K562 (cell line): ENCODE measurements around the gene SOX12. TPM values are rescaled to one million over a fixed set of nuclear protein-coding genes. Genes with fewer than 3 reads are reported as not detected.
A peak's percentile ranks its signal among the peaks of the same experiment; 100 is the strongest.

ENCODE experiments used
- HLTF ChIP-seq: fragments of 450-650 bp; IDR thresholded peaks from 2 replicates; pipeline ENCODE4 v1.6.1; 2016
- KAT2B ChIP-seq: IDR thresholded peaks from one replicate; pipeline ENCODE4 v1.6.1; 2012; ENCODE audit warnings: low read depth, mild to moderate bottlenecking, control low read depth, inconsistent platforms, low read length, moderate library complexity
- MYC ChIP-seq, 2 experiments: fragments of 250-450 bp in 1 of 2; sonication (Bioruptor Pico) in 1 of 2; IDR thresholded peaks; 2 replicates each; pipeline versions ENCODE4 v1.5.1 to v1.6.1; 2012 to 2021; ENCODE audit warnings: low read depth in 2 of 2, borderline replicate concordance in 1 of 2, improper control_type of control experiment in 1 of 2, low read length in 1 of 2, mild to moderate bottlenecking in 1 of 2, moderate library complexity in 1 of 2
- U2AF2 ChIP-seq: fragments of 200-400 bp; formaldehyde crosslinking; optimal IDR thresholded peaks from 2 replicates; pipeline ENCODE3; 2017; ENCODE audit warnings: low read depth, mild to moderate bottlenecking, low read length
- polyA plus RNA-seq, 8 experiments: library from polyadenylated mRNA; depleted of rRNA in 4 of 8; stranded (reverse) in 5 of 8; unstranded in 3 of 8; fragments of >200 nt; fragmentation: Nextera tagmentation in 2 of 8; fragmentation: Illumina TruSeq in 1 of 8; extraction: Ambion mirVana in 2 of 8; extraction: Trizol in 1 of 8; gene quantifications; 2 replicates each; pipeline versions ENCODE4 v1.2.1 to v1.2.3, GENCODE V29; 2011 to 2014; ENCODE audit warnings: inconsistent platforms in 1 of 8, missing spikeins in 1 of 8
- total RNA-seq, 7 experiments: library from RNA; depleted of rRNA in 6 of 7; stranded (reverse); fragments of >200 nt in 6 of 7; fragmentation: Illumina TruSeq in 2 of 7; extraction: Trizol in 2 of 7; gene quantifications; 2 replicates each; pipeline versions ENCODE4 v1.2.1 to v1.2.3, GENCODE V29; 2011 to 2021; ENCODE audit warnings: low replicate concordance in 1 of 7
- TF ChIP-seq, protein P1 (sequence below): fragments of 450-650 bp; IDR thresholded peaks from 2 replicates; pipeline ENCODE4 v1.6.1; 2016; ENCODE audit warnings: mild to moderate bottlenecking, moderate library complexity
- TF ChIP-seq, protein P2 (sequence below): fragments of 250-450 bp; sonication (Bioruptor Pico); IDR thresholded peaks from 2 replicates; pipeline ENCODE4 v1.4.0; 2020; ENCODE audit warnings: mild to moderate bottlenecking, moderate library complexity
- TF ChIP-seq, protein P3 (sequence below): fragments of 250-450 bp; sonication (Bioruptor Pico); IDR thresholded peaks from 2 replicates; pipeline ENCODE4 v1.4.0; 2020; ENCODE audit warnings: mild to moderate bottlenecking, moderate library complexity

SOX12 gene
- total and polyA plus RNA-seq, 9 of the 15 experiments (the other 6 are each of a cell fraction or from before 2014, with no cell fraction given): 0.42 to 26.3 (median 2.6) TPM

DNA sequence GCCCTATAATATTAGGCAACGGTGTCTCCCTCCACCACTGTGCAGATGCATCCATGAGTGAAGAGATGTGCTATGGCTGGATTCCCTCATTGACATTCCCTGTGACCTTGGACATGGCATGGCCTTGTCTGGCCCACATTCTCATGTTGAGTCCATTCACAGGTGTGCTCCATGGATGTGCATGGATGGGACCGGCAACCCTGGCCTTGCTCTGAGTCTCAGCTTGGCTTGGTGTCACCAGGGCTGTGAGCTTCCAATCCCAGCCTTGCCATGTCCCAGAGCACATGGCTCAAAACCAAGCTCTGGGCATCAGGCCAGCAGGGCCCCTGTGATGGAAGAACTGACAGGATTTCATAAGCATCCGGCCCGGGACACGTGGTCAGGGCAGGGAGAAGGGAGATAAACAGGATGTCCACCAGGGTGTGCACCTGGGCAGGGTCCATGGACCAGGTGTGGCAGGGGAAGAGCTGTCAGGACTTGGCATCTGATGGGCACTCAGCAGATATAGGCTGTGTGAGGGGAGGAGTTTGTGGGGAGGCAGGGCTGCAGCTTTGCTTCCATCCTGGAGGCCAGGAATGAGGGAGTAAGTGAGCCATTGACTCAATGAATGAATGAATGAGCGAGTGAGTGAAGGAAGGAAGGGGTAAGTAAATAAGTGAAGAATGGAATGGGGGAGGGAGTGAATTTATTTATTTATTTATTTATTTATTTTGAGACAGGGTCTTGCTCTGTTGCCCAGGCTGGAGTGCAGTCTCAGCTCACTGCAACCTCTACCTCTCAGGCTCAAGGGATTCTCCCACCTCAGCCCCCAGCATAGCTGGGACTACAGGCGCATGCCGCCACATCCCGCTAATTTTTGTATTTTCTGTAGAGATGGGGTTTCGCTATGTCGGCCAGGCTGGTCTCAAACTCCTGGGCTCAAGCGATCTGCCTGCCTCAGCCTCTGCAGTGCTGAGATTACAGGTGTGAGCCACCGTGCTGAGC, 37.2 kb downstream of the SOX12 start (continued):
- TF ChIP-seq, protein P1, sequence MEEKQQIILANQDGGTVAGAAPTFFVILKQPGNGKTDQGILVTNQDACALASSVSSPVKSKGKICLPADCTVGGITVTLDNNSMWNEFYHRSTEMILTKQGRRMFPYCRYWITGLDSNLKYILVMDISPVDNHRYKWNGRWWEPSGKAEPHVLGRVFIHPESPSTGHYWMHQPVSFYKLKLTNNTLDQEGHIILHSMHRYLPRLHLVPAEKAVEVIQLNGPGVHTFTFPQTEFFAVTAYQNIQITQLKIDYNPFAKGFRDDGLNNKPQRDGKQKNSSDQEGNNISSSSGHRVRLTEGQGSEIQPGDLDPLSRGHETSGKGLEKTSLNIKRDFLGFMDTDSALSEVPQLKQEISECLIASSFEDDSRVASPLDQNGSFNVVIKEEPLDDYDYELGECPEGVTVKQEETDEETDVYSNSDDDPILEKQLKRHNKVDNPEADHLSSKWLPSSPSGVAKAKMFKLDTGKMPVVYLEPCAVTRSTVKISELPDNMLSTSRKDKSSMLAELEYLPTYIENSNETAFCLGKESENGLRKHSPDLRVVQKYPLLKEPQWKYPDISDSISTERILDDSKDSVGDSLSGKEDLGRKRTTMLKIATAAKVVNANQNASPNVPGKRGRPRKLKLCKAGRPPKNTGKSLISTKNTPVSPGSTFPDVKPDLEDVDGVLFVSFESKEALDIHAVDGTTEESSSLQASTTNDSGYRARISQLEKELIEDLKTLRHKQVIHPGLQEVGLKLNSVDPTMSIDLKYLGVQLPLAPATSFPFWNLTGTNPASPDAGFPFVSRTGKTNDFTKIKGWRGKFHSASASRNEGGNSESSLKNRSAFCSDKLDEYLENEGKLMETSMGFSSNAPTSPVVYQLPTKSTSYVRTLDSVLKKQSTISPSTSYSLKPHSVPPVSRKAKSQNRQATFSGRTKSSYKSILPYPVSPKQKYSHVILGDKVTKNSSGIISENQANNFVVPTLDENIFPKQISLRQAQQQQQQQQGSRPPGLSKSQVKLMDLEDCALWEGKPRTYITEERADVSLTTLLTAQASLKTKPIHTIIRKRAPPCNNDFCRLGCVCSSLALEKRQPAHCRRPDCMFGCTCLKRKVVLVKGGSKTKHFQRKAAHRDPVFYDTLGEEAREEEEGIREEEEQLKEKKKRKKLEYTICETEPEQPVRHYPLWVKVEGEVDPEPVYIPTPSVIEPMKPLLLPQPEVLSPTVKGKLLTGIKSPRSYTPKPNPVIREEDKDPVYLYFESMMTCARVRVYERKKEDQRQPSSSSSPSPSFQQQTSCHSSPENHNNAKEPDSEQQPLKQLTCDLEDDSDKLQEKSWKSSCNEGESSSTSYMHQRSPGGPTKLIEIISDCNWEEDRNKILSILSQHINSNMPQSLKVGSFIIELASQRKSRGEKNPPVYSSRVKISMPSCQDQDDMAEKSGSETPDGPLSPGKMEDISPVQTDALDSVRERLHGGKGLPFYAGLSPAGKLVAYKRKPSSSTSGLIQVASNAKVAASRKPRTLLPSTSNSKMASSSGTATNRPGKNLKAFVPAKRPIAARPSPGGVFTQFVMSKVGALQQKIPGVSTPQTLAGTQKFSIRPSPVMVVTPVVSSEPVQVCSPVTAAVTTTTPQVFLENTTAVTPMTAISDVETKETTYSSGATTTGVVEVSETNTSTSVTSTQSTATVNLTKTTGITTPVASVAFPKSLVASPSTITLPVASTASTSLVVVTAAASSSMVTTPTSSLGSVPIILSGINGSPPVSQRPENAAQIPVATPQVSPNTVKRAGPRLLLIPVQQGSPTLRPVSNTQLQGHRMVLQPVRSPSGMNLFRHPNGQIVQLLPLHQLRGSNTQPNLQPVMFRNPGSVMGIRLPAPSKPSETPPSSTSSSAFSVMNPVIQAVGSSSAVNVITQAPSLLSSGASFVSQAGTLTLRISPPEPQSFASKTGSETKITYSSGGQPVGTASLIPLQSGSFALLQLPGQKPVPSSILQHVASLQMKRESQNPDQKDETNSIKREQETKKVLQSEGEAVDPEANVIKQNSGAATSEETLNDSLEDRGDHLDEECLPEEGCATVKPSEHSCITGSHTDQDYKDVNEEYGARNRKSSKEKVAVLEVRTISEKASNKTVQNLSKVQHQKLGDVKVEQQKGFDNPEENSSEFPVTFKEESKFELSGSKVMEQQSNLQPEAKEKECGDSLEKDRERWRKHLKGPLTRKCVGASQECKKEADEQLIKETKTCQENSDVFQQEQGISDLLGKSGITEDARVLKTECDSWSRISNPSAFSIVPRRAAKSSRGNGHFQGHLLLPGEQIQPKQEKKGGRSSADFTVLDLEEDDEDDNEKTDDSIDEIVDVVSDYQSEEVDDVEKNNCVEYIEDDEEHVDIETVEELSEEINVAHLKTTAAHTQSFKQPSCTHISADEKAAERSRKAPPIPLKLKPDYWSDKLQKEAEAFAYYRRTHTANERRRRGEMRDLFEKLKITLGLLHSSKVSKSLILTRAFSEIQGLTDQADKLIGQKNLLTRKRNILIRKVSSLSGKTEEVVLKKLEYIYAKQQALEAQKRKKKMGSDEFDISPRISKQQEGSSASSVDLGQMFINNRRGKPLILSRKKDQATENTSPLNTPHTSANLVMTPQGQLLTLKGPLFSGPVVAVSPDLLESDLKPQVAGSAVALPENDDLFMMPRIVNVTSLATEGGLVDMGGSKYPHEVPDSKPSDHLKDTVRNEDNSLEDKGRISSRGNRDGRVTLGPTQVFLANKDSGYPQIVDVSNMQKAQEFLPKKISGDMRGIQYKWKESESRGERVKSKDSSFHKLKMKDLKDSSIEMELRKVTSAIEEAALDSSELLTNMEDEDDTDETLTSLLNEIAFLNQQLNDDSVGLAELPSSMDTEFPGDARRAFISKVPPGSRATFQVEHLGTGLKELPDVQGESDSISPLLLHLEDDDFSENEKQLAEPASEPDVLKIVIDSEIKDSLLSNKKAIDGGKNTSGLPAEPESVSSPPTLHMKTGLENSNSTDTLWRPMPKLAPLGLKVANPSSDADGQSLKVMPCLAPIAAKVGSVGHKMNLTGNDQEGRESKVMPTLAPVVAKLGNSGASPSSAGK: peak; percentile 95
- TF ChIP-seq HLTF (no peak), KAT2B (no peak), MYC (IDR thresholded peaks at IDR 0.05; ENCODE audit: low read depth, low read length) (peak; percentile 99), MYC (CRISPR knock-in tag; IDR thresholded peaks at IDR 0.05; ENCODE audit: borderline replicate concordance, low read depth) (peak; percentile 95), U2AF2 (no peak)
- TF ChIP-seq, protein P2, sequence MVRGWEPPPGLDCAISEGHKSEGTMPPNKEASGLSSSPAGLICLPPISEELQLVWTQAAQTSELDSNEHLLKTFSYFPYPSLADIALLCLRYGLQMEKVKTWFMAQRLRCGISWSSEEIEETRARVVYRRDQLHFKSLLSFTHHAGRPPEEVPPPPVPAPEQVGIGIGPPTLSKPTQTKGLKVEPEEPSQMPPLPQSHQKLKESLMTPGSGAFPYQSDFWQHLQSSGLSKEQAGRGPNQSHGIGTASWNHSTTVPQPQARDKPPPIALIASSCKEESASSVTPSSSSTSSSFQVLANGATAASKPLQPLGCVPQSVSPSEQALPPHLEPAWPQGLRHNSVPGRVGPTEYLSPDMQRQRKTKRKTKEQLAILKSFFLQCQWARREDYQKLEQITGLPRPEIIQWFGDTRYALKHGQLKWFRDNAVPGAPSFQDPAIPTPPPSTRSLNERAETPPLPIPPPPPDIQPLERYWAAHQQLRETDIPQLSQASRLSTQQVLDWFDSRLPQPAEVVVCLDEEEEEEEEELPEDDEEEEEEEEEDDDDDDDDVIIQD (CRISPR knock-in tag): 0 out of 2 replicates have a peak, but pooled peaks have one; percentile 32
- TF ChIP-seq, protein P3, sequence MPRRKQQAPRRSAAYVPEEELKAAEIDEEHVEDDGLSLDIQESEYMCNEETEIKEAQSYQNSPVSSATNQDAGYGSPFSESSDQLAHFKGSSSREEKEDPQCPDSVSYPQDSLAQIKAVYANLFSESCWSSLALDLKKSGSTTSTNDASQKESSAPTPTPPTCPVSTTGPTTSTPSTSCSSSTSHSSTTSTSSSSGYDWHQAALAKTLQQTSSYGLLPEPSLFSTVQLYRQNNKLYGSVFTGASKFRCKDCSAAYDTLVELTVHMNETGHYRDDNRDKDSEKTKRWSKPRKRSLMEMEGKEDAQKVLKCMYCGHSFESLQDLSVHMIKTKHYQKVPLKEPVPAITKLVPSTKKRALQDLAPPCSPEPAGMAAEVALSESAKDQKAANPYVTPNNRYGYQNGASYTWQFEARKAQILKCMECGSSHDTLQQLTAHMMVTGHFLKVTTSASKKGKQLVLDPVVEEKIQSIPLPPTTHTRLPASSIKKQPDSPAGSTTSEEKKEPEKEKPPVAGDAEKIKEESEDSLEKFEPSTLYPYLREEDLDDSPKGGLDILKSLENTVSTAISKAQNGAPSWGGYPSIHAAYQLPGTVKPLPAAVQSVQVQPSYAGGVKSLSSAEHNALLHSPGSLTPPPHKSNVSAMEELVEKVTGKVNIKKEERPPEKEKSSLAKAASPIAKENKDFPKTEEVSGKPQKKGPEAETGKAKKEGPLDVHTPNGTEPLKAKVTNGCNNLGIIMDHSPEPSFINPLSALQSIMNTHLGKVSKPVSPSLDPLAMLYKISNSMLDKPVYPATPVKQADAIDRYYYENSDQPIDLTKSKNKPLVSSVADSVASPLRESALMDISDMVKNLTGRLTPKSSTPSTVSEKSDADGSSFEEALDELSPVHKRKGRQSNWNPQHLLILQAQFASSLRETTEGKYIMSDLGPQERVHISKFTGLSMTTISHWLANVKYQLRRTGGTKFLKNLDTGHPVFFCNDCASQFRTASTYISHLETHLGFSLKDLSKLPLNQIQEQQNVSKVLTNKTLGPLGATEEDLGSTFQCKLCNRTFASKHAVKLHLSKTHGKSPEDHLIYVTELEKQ: peak; percentile 8; the same call in 1 of the 2 replicates
